ENCODE measurements around the gene GHR.

The GHR gene

GRCh38 chr5:42638972-42639371 is 215.7 kb downstream of the GHR start:
- H3K27me3 ChIP-seq (ENCODE audit: control insufficient read depth, insufficient read depth, low read length): no peaks in the 10 kb centered on the region
- DNase-seq (ENCODE audit: low read depth, low spot score): no peak
- H3K36me3 ChIP-seq (ENCODE audit: control insufficient read depth, insufficient read depth, low read length): no peaks in the 10 kb centered on the region
- no CpG with 5 or more reads among the region's 3 CpGs for WGBS (ENCODE audit: insufficient coverage, insufficient read length)
- H3K9me3 ChIP-seq (ENCODE audit: control insufficient read depth, insufficient read depth, low read length): no peaks in the 10 kb centered on the region
- H3K4me3 ChIP-seq (ENCODE audit: low read length): no peak overlapping the region
- H3K4me1 ChIP-seq (ENCODE audit: control insufficient read depth, insufficient read depth, low read length): no peaks in the 10 kb centered on the region
- H3K27ac ChIP-seq (ENCODE audit: low read length): no peak overlapping the region

- no peaks in the 10 kb centered on the region for H3K4me1 ChIP-seq (ENCODE audit: control insufficient read depth, insufficient read depth, low read length)
- H3K4me3 ChIP-seq (ENCODE audit: low read length): no peak overlapping the region
- no peaks in the 10 kb centered on the region for H3K36me3 ChIP-seq (ENCODE audit: control insufficient read depth, insufficient read depth, low read length)
- no peaks in the 10 kb centered on the region for H3K9me3 ChIP-seq (ENCODE audit: control insufficient read depth, insufficient read depth, low read length)
- WGBS (ENCODE audit: insufficient coverage, insufficient read length): no CpG with 5 or more reads among the region's 2 CpGs
- H3K27me3 ChIP-seq (ENCODE audit: control insufficient read depth, insufficient read depth, low read length): no peaks in the 10 kb centered on the region
- DNase-seq (ENCODE audit: low read depth, low spot score): no peak
- H3K27ac ChIP-seq (ENCODE audit: low read length): no peak overlapping the region
Observed at GRCh38 chr5:42640835-42641234, 217.6 kb downstream of the GHR start.

- Histone ChIP-seq H3K27ac (ENCODE audit: low read length) (no peak overlapping the region), H3K9me3 (ENCODE audit: control insufficient read depth, insufficient read depth, low read length) (no peaks in the 10 kb centered on the region), H3K4me1 (ENCODE audit: control insufficient read depth, insufficient read depth, low read length) (no peaks in the 10 kb centered on the region), H3K36me3 (ENCODE audit: control insufficient read depth, insufficient read depth, low read length) (no peaks in the 10 kb centered on the region), H3K4me3 (ENCODE audit: low read length) (no peak overlapping the region), H3K27me3 (ENCODE audit: control insufficient read depth, insufficient read depth, low read length) (no peaks in the 10 kb centered on the region)
- WGBS (ENCODE audit: insufficient coverage, insufficient read length): no CpG with 5 or more reads among the region's 4 CpGs
- no peak for DNase-seq (ENCODE audit: low read depth, low spot score)
Observed at GRCh38 chr5:42641336-42642005, 218.2 kb downstream of the GHR start.

- Histone ChIP-seq H3K4me3 (ENCODE audit: low read length) (no peak overlapping the region), H3K9me3 (ENCODE audit: control insufficient read depth, insufficient read depth, low read length) (no peaks in the 10 kb centered on the region), H3K27ac (ENCODE audit: low read length) (no peak overlapping the region), H3K27me3 (ENCODE audit: control insufficient read depth, insufficient read depth, low read length) (no peaks in the 10 kb centered on the region), H3K36me3 (ENCODE audit: control insufficient read depth, insufficient read depth, low read length) (no peaks in the 10 kb centered on the region), H3K4me1 (ENCODE audit: control insufficient read depth, insufficient read depth, low read length) (no peaks in the 10 kb centered on the region)
- DNase-seq (ENCODE audit: low read depth, low spot score): no peak
- no CpG with 5 or more reads among the region's 4 CpGs for WGBS (ENCODE audit: insufficient coverage, insufficient read length)
Observed at GRCh38 chr5:42642006-42642405, 218.8 kb downstream of the GHR start.

GRCh38 chr5:42643360-42643759 is 220.1 kb downstream of the GHR start:
- Histone ChIP-seq H3K27me3 (ENCODE audit: control insufficient read depth, insufficient read depth, low read length) (no peaks in the 10 kb centered on the region), H3K9me3 (ENCODE audit: control insufficient read depth, insufficient read depth, low read length) (no peaks in the 10 kb centered on the region), H3K4me3 (ENCODE audit: low read length) (no peak overlapping the region), H3K27ac (ENCODE audit: low read length) (no peak overlapping the region), H3K4me1 (ENCODE audit: control insufficient read depth, insufficient read depth, low read length) (no peaks in the 10 kb centered on the region), H3K36me3 (ENCODE audit: control insufficient read depth, insufficient read depth, low read length) (no peaks in the 10 kb centered on the region)
- WGBS (ENCODE audit: insufficient coverage, insufficient read length): no CpG with 5 or more reads among the region's 1 CpG
- no peak for DNase-seq (ENCODE audit: low read depth, low spot score)

GRCh38 chr5:42645138-42645537 is 221.9 kb downstream of the GHR start:
- Histone ChIP-seq H3K27ac (ENCODE audit: low read length) (no peak overlapping the region), H3K9me3 (ENCODE audit: control insufficient read depth, insufficient read depth, low read length) (no peaks in the 10 kb centered on the region), H3K27me3 (ENCODE audit: control insufficient read depth, insufficient read depth, low read length) (no peaks in the 10 kb centered on the region), H3K36me3 (ENCODE audit: control insufficient read depth, insufficient read depth, low read length) (no peaks in the 10 kb centered on the region), H3K4me3 (ENCODE audit: low read length) (no peak overlapping the region), H3K4me1 (ENCODE audit: control insufficient read depth, insufficient read depth, low read length) (no peaks in the 10 kb centered on the region)
- DNase-seq (ENCODE audit: low read depth, low spot score): no peak
- WGBS (ENCODE audit: insufficient coverage, insufficient read length): no CpG with 5 or more reads among the region's 2 CpGs

GRCh38 chr5:42648036-42648435 is 224.8 kb downstream of the GHR start:
- Histone ChIP-seq H3K4me1 (ENCODE audit: control insufficient read depth, insufficient read depth, low read length) (no peaks in the 10 kb centered on the region), H3K4me3 (ENCODE audit: low read length) (no peak overlapping the region), H3K9me3 (ENCODE audit: control insufficient read depth, insufficient read depth, low read length) (no peaks in the 10 kb centered on the region), H3K27ac (ENCODE audit: low read length) (no peak overlapping the region), H3K27me3 (ENCODE audit: control insufficient read depth, insufficient read depth, low read length) (no peaks in the 10 kb centered on the region), H3K36me3 (ENCODE audit: control insufficient read depth, insufficient read depth, low read length) (no peaks in the 10 kb centered on the region)
- WGBS (ENCODE audit: insufficient coverage, insufficient read length): no CpG with 5 or more reads among the region's 3 CpGs
- DNase-seq (ENCODE audit: low read depth, low spot score): no peak

GRCh38 chr5:42648915-42649314 is 225.7 kb downstream of the GHR start:
- no peaks in the 10 kb centered on the region for H3K27me3 ChIP-seq (ENCODE audit: control insufficient read depth, insufficient read depth, low read length)
- H3K9me3 ChIP-seq (ENCODE audit: control insufficient read depth, insufficient read depth, low read length): no peaks in the 10 kb centered on the region
- H3K27ac ChIP-seq (ENCODE audit: low read length): no peak overlapping the region
- no CpG with 5 or more reads among the region's 1 CpG for WGBS (ENCODE audit: insufficient coverage, insufficient read length)
- no peak overlapping the region for H3K4me3 ChIP-seq (ENCODE audit: low read length)
- H3K4me1 ChIP-seq (ENCODE audit: control insufficient read depth, insufficient read depth, low read length): no peaks in the 10 kb centered on the region
- no peak for DNase-seq (ENCODE audit: low read depth, low spot score)
- H3K36me3 ChIP-seq (ENCODE audit: control insufficient read depth, insufficient read depth, low read length): no peaks in the 10 kb centered on the region

- Histone ChIP-seq H3K27ac (ENCODE audit: low read length) (no peak overlapping the region), H3K4me1 (ENCODE audit: control insufficient read depth, insufficient read depth, low read length) (no peaks in the 10 kb centered on the region), H3K27me3 (ENCODE audit: control insufficient read depth, insufficient read depth, low read length) (no peaks in the 10 kb centered on the region), H3K4me3 (ENCODE audit: low read length) (no peak overlapping the region), H3K36me3 (ENCODE audit: control insufficient read depth, insufficient read depth, low read length) (no peaks in the 10 kb centered on the region), H3K9me3 (ENCODE audit: control insufficient read depth, insufficient read depth, low read length) (no peaks in the 10 kb centered on the region)
- WGBS (ENCODE audit: insufficient coverage, insufficient read length): no CpG with 5 or more reads among the region's 3 CpGs
- no peak for DNase-seq (ENCODE audit: low read depth, low spot score)
Observed at GRCh38 chr5:42650084-42650483, 226.8 kb downstream of the GHR start.

- WGBS (ENCODE audit: insufficient coverage, insufficient read length): no CpG with 5 or more reads among the region's 2 CpGs
- Histone ChIP-seq H3K9me3 (ENCODE audit: control insufficient read depth, insufficient read depth, low read length) (no peaks in the 10 kb centered on the region), H3K27ac (ENCODE audit: low read length) (no peak overlapping the region), H3K4me3 (ENCODE audit: low read length) (no peak overlapping the region), H3K27me3 (ENCODE audit: control insufficient read depth, insufficient read depth, low read length) (no peaks in the 10 kb centered on the region), H3K36me3 (ENCODE audit: control insufficient read depth, insufficient read depth, low read length) (no peaks in the 10 kb centered on the region), H3K4me1 (ENCODE audit: control insufficient read depth, insufficient read depth, low read length) (no peaks in the 10 kb centered on the region)
- DNase-seq (ENCODE audit: low read depth, low spot score): no peak
Observed at GRCh38 chr5:42653705-42654104, 230.5 kb downstream of the GHR start.

- no peaks in the 10 kb centered on the region for H3K4me1 ChIP-seq (ENCODE audit: control insufficient read depth, insufficient read depth, low read length)
- DNase-seq (ENCODE audit: low read depth, low spot score): no peak
- H3K27me3 ChIP-seq (ENCODE audit: control insufficient read depth, insufficient read depth, low read length): no peaks in the 10 kb centered on the region
- no CpG with 5 or more reads among the region's 2 CpGs for WGBS (ENCODE audit: insufficient coverage, insufficient read length)
- no peaks in the 10 kb centered on the region for H3K9me3 ChIP-seq (ENCODE audit: control insufficient read depth, insufficient read depth, low read length)
- no peak overlapping the region for H3K27ac ChIP-seq (ENCODE audit: low read length)
- H3K36me3 ChIP-seq (ENCODE audit: control insufficient read depth, insufficient read depth, low read length): no peaks in the 10 kb centered on the region
- H3K4me3 ChIP-seq (ENCODE audit: low read length): no peak overlapping the region
Observed at GRCh38 chr5:42654645-42655044, 231.4 kb downstream of the GHR start.
